Measurements from ENCODE around the gene SLC7A10.

- TF ChIP-seq, protein P1, sequence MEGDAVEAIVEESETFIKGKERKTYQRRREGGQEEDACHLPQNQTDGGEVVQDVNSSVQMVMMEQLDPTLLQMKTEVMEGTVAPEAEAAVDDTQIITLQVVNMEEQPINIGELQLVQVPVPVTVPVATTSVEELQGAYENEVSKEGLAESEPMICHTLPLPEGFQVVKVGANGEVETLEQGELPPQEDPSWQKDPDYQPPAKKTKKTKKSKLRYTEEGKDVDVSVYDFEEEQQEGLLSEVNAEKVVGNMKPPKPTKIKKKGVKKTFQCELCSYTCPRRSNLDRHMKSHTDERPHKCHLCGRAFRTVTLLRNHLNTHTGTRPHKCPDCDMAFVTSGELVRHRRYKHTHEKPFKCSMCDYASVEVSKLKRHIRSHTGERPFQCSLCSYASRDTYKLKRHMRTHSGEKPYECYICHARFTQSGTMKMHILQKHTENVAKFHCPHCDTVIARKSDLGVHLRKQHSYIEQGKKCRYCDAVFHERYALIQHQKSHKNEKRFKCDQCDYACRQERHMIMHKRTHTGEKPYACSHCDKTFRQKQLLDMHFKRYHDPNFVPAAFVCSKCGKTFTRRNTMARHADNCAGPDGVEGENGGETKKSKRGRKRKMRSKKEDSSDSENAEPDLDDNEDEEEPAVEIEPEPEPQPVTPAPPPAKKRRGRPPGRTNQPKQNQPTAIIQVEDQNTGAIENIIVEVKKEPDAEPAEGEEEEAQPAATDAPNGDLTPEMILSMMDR (IDR thresholded peaks at IDR 0.05; ENCODE audit: poor library complexity, severe bottlenecking): no peak
- no peak for TF ChIP-seq POLR2AphosphoS5 (IDR thresholded peaks at IDR 0.05)
- TF ChIP-seq TAF1 (IDR thresholded peaks at IDR 0.05; ENCODE audit: low read depth): no peak
- TF ChIP-seq SMC3 (conservative IDR thresholded peaks at IDR 0.05; ENCODE audit: poor library complexity): no peak
- no peak for TF ChIP-seq RAD21 (conservative IDR thresholded peaks at IDR 0.05)
Observed at GRCh38 chr19:33242131-33242530, 16.5 kb upstream of the SLC7A10 start.

All from neural cell (in vitro differentiated cells).